Choroid plexus epithelial cell (primary cell): ENCODE measurements around the gene AKAP13.

Source experiments
- DNase-seq: peaks from one replicate; pipeline ENCODE4 v3.0.0-alpha.2; 2010; ENCODE audit warnings: low read depth
- H3K4me3 ChIP-seq: 2 replicates; pipeline ENCODE4 v1.5.1; 2011; ENCODE audit warnings: low read depth, mild to moderate bottlenecking, control low read depth, low read length, moderate library complexity
- TF ChIP-seq, protein P1 (sequence below): conservative IDR thresholded peaks from 2 replicates; pipeline ENCODE4 v1.5.1; 2011; ENCODE audit warnings: low read depth, mild to moderate bottlenecking, control low read depth, inconsistent platforms, low read length, moderate library complexity

AKAP13 gene

DNA sequence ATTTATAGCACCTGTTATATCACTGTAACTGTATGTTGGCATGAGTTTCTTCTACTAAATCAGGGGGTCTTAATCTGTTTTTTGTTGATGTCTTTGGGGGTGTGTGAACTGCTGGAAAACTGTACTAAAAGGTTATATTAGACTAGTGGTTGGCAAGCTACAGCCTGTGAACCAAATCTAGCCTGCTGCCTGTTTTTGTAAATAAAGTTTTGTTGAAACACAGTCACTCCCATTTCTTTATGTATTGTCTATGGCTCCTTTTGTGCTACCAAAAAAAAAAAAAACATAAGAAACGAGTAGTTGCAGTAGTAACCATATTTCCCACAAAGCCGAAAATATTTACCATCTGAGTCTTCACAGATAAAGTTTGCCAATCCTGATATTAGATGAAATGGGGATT is 126.7 kb downstream of the AKAP13 start:
- DNase-seq, result no peak
- H3K4me3 ChIP-seq, result no peak overlapping the region
- TF ChIP-seq, protein P1, sequence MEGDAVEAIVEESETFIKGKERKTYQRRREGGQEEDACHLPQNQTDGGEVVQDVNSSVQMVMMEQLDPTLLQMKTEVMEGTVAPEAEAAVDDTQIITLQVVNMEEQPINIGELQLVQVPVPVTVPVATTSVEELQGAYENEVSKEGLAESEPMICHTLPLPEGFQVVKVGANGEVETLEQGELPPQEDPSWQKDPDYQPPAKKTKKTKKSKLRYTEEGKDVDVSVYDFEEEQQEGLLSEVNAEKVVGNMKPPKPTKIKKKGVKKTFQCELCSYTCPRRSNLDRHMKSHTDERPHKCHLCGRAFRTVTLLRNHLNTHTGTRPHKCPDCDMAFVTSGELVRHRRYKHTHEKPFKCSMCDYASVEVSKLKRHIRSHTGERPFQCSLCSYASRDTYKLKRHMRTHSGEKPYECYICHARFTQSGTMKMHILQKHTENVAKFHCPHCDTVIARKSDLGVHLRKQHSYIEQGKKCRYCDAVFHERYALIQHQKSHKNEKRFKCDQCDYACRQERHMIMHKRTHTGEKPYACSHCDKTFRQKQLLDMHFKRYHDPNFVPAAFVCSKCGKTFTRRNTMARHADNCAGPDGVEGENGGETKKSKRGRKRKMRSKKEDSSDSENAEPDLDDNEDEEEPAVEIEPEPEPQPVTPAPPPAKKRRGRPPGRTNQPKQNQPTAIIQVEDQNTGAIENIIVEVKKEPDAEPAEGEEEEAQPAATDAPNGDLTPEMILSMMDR, result no peak

DNA sequence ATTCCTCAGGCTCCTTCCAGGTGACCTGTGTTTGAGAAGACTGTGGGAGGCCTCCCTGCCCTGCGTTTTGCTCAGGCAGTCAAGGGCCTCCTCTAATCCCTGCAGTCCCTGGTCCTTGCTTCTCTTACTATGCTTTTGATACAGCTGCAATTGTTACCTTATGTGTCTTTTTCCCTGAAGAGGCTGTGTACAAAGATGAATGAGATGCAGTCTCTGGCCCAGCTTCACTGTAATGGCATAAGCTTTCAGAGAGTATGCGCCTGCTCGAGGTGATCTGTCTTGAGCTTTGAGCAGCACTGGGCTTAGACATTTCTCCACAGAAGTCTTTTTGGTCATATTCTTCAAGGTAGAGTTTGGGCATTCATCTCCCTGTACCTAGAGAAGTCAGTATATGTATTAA is 129.6 kb downstream of the AKAP13 start:
- DNase-seq, result no peak
- H3K4me3 ChIP-seq, result no peak overlapping the region
- TF ChIP-seq, protein P1, result no peak

DNA sequence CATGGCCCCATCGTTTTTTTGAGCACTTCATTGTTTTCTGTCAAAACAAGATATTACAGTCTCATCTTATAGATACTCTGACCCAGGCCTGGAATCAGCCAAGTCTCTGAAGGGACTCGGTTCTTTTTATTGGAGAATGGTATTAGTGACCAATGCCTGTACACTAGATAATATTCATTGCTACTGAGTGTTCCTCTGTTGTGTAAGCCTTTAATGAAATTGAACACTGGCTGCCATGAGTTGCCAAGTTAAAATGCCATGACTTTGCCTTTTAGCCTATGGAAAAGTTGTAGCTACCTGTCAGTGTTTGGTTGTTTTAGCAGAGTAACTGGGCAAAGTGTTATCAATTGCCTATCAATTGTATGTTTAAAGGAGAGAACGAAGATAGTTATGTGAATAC is 134.0 kb downstream of the AKAP13 start:
- TF ChIP-seq, protein P1, result no peak
- no peak overlapping the region for H3K4me3 ChIP-seq
- no peak for DNase-seq

DNA sequence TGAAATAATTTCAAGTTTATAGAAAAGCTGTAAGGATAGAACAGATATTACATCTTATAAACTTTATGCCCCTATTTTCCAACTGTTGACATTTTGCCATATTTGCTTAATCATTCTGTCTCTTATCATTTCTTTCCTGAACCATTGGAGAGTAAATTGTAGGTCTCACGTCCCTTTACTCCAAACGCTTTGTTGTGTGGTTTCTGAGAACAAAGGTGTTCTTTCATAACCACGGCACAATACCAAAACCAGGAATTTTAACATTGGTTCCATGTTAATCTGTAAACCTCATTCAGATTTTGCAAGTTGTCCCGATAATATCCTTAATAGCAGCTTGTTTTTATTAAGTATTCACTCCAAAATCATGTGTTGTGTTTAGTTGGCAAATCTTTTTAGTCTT is 134.8 kb downstream of the AKAP13 start:
- no peak for DNase-seq
- no peak overlapping the region for H3K4me3 ChIP-seq
- TF ChIP-seq, protein P1, result no peak

DNA sequence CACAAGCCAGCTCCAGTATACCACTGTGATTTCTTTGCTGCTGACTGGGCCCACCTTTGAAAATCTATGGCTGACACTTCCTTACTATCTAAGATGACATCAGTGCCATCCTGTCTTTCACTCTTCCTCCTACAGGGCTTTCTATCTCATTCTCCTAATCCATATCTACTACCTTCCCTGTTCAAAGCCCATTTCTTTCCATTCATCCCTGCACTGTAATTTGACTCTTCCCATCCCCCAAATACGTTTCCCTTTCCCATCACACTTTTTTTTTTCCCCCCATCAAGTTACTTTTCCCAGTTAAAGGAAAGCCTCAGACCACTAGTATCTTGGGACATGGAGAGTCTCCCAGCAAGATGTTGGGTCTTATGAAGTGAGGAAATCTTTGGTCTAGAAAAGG is 136.7 kb downstream of the AKAP13 start:
- TF ChIP-seq, protein P1, result no peak
- H3K4me3 ChIP-seq, result no peak overlapping the region
- no peak for DNase-seq

DNA sequence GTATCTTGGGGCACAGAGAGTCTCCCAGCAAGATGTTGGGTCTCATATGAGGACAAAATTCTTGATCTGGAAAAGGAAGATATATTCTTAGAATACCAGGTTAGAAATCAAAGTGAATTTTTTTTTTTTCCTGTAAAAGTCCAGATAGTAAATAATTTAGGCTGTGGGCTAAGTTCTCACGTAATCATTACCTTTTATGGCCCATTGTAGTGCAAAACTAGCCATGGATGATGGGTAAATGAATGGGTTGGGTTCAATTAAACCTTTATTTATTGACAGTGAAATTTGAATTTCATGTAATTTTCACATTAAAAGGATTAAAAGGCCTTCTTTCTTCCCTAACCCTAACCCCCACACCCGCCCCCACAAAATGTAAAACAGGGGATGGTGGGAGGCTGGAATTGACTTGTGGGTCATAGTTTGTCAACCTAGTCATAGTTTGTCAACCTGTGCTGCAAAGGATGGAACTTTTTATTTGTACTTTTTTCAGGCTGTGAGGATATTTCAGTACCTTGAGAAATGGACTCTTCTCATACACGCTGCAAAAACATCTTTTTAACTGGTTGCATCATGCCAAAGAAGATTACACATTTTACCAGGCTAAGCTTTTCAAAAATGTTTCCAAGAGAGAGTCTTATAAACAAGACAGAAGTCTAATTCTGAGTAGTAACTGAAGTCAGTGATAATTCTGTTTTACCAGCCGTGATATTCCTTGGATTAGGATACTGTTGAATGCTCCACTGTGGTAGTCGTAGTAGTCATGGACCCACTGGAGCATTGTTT is 138.8 kb downstream of the AKAP13 start:
- DNase-seq, result peak; percentile 35
- TF ChIP-seq, protein P1, result no peak
- H3K4me3 ChIP-seq, result no peak overlapping the region

DNA sequence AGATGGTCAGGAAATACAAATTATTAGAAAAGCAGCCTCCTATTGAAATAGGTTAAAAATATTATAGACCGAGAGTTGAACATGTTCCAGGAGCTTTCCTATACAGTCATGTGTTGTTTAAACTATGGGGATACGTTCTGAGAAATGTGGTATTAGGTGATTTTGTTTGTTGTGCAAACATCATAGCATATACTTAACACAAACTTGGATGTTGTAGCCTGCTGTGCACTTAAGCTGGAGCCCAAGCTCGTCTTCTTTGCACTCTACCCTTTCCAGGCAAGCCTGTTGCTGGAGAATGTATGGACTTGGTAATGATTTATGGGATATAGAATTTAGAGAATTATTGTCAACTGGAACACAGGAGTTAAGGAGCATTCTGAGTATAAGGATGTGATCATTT is 140.2 kb downstream of the AKAP13 start:
- no peak overlapping the region for H3K4me3 ChIP-seq
- DNase-seq, result no peak
- TF ChIP-seq, protein P1, result no peak
